Muscle layer of duodenum (tissue), 2 donors: ENCODE data around the gene ENC1.

Experiments used
- H3K27ac ChIP-seq: one replicate; pipeline ENCODE4 v1.7.0; 2013; ENCODE audit warnings: mild to moderate bottlenecking, low read length
- H3K27me3 ChIP-seq: one replicate; pipeline ENCODE4 v1.7.0; 2013; ENCODE audit warnings: low read depth, mild to moderate bottlenecking, control low read depth, low read length
- H3K36me3 ChIP-seq, 2 donors: one replicate each; pipeline ENCODE4 v1.7.0; 2013; ENCODE audit warnings: low read length in 2 of 2, control low read depth in 1 of 2, mild to moderate bottlenecking in 1 of 2; ENCODE audit not compliant: insufficient read depth in 2 of 2, control insufficient read depth in 1 of 2
- H3K4me1 ChIP-seq, 2 donors: one replicate each; pipeline ENCODE4 v1.7.0; 2013; ENCODE audit warnings: low read length in 2 of 2, mild to moderate bottlenecking in 2 of 2, control low read depth in 1 of 2, moderate library complexity in 1 of 2; ENCODE audit not compliant: insufficient read depth in 2 of 2, control insufficient read depth in 1 of 2
- H3K4me3 ChIP-seq, 2 donors: one replicate each; pipeline ENCODE4 v1.7.0; 2013; ENCODE audit warnings: low read length in 2 of 2, low read depth in 1 of 2, mild to moderate bottlenecking in 1 of 2
- H3K9me3 ChIP-seq, 2 donors: one replicate each; pipeline ENCODE4 v1.7.0; 2013; ENCODE audit warnings: low read length in 2 of 2, control low read depth in 1 of 2, mild to moderate bottlenecking in 1 of 2; ENCODE audit not compliant: control insufficient read depth in 1 of 2
- donor health status: healthy.

Gene ENC1

DNA sequence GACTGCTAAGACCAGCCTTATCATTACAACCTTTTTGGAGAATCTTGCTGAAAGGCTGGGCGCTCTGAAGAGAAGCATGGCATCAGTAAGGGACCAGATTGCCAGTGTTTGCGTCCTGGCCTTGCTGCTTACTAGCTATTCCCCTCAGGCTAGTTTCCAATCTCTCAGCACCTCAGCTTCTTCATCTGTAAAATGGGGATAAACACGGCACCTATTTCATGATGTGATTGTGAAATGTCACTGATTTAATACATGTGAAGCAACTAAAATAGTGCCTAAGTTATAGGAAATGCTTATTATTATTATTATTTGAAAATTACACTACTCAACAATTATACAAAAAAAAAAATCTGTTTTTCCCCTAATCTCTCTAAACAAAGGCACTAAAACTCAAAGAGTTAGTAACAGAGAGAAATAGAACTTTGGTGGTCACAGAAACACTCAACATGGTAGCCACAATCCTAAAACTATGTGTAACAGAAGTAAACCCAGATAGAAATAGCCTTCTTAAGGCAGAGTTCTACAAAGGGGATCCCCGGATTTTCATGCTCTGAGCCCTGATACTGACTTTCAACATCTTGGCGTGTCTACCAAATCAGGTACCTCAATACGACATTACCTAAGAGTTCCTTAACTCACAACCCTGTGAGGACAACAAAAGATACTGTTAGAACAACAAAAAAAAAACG, 62.0 kb downstream of the ENC1 start:
- Histone ChIP-seq H3K36me3 (no peaks in the 10 kb centered on the region), H3K4me3 (no peak overlapping the region), H3K27ac (no peak overlapping the region), H3K4me1 (peaks cover 3 to 8% of the 10 kb centered on the region in 2 donors), H3K27me3 (no peaks in the 10 kb centered on the region), H3K9me3 (no peaks in the 10 kb centered on the region)
